ENCODE measurements around the gene CREB3L2. TPM values are rescaled to one million over a fixed set of nuclear protein-coding genes. Genes with fewer than 3 reads are reported as not detected.

Gene CREB3L2
- total RNA-seq, 1 donor from 2014 or later, result 28.2 TPM

GRCh38 chr7:137949416-137950262 is 52.2 kb downstream of the CREB3L2 start:
- no peaks in the 10 kb centered on the region for H3K27me3 ChIP-seq (ENCODE audit: control insufficient read depth, insufficient read depth, low read length)
- no peak for DNase-seq (ENCODE audit: low read depth)
- no peaks in the 10 kb centered on the region for H3K36me3 ChIP-seq (ENCODE audit: control insufficient read depth, insufficient read depth, low read length)
- no peak for TF ChIP-seq CTCF (IDR thresholded peaks at IDR 0.05; ENCODE audit: insufficient read depth, low read length, poor library complexity, severe bottlenecking)
- H3K4me3 ChIP-seq (ENCODE audit: low read depth, low read length), result no peak overlapping the region

GRCh38 chr7:137948845-137949330 is 53.0 kb downstream of the CREB3L2 start:
- DNase-seq (ENCODE audit: low read depth), result no peak
- no peaks in the 10 kb centered on the region for H3K36me3 ChIP-seq (ENCODE audit: control insufficient read depth, insufficient read depth, low read length)
- H3K4me3 ChIP-seq (ENCODE audit: low read depth, low read length), result no peak overlapping the region
- no peak for TF ChIP-seq CTCF (IDR thresholded peaks at IDR 0.05; ENCODE audit: insufficient read depth, low read length, poor library complexity, severe bottlenecking)
- H3K27me3 ChIP-seq (ENCODE audit: control insufficient read depth, insufficient read depth, low read length), result no peaks in the 10 kb centered on the region

- DNase-seq (ENCODE audit: low read depth), result no peak
- H3K36me3 ChIP-seq (ENCODE audit: control insufficient read depth, insufficient read depth, low read length), result no peaks in the 10 kb centered on the region
- no peak for TF ChIP-seq CTCF (IDR thresholded peaks at IDR 0.05; ENCODE audit: insufficient read depth, low read length, poor library complexity, severe bottlenecking)
- H3K27me3 ChIP-seq (ENCODE audit: control insufficient read depth, insufficient read depth, low read length), result no peaks in the 10 kb centered on the region
- no peak overlapping the region for H3K4me3 ChIP-seq (ENCODE audit: low read depth, low read length)
These were observed 53.6 kb downstream of the CREB3L2 start for GRCh38 chr7:137948083-137948844.

- no peaks in the 10 kb centered on the region for H3K27me3 ChIP-seq (ENCODE audit: control insufficient read depth, insufficient read depth, low read length)
- H3K36me3 ChIP-seq (ENCODE audit: control insufficient read depth, insufficient read depth, low read length), result no peaks in the 10 kb centered on the region
- TF ChIP-seq CTCF (IDR thresholded peaks at IDR 0.05; ENCODE audit: insufficient read depth, low read length, poor library complexity, severe bottlenecking), result no peak
- no peak for DNase-seq (ENCODE audit: low read depth)
- no peak overlapping the region for H3K4me3 ChIP-seq (ENCODE audit: low read depth, low read length)
These were observed 54.8 kb downstream of the CREB3L2 start for GRCh38 chr7:137947046-137947445.

- no peak for TF ChIP-seq CTCF (IDR thresholded peaks at IDR 0.05; ENCODE audit: insufficient read depth, low read length, poor library complexity, severe bottlenecking)
- no peaks in the 10 kb centered on the region for H3K27me3 ChIP-seq (ENCODE audit: control insufficient read depth, insufficient read depth, low read length)
- H3K36me3 ChIP-seq (ENCODE audit: control insufficient read depth, insufficient read depth, low read length), result no peaks in the 10 kb centered on the region
- DNase-seq (ENCODE audit: low read depth), result no peak
- no peak overlapping the region for H3K4me3 ChIP-seq (ENCODE audit: low read depth, low read length)
These were observed 55.9 kb downstream of the CREB3L2 start for GRCh38 chr7:137946011-137946410.
